ENCODE results near the gene FAM20C.

- TF ChIP-seq, protein P1, sequence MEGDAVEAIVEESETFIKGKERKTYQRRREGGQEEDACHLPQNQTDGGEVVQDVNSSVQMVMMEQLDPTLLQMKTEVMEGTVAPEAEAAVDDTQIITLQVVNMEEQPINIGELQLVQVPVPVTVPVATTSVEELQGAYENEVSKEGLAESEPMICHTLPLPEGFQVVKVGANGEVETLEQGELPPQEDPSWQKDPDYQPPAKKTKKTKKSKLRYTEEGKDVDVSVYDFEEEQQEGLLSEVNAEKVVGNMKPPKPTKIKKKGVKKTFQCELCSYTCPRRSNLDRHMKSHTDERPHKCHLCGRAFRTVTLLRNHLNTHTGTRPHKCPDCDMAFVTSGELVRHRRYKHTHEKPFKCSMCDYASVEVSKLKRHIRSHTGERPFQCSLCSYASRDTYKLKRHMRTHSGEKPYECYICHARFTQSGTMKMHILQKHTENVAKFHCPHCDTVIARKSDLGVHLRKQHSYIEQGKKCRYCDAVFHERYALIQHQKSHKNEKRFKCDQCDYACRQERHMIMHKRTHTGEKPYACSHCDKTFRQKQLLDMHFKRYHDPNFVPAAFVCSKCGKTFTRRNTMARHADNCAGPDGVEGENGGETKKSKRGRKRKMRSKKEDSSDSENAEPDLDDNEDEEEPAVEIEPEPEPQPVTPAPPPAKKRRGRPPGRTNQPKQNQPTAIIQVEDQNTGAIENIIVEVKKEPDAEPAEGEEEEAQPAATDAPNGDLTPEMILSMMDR (IDR thresholded peaks at IDR 0.05): no peak
- TF ChIP-seq POLR2A (IDR thresholded peaks at IDR 0.05) (no peak), EP300 (IDR thresholded peaks at IDR 0.05) (no peak)
Measured at GRCh38 chr7:163298-163695, 29.1 kb upstream of the FAM20C start.
